A549 (cell line): ENCODE data around the gene RERE.

Experiments used
- EP300 ChIP-seq, 2 experiments: fragments of >200 bp; sonication (Bioruptor Twin); formaldehyde crosslinking; IDR thresholded peaks; 2 replicates in 1 of 2; 3 replicates in 1 of 2; pipeline ENCODE4 v1.6.1; 2016 to 2017
- KDM1A ChIP-seq: fragments of 200-600 bp; sonication (generic); IDR thresholded peaks from 2 replicates; pipeline ENCODE4 v1.6.1; 2016; ENCODE audit warnings: low read depth, mild to moderate bottlenecking
- POLR2A ChIP-seq: IDR thresholded peaks from 2 replicates; pipeline ENCODE4 v1.6.1; 2012; ENCODE audit warnings: mild to moderate bottlenecking, low read length

- no peak for TF ChIP-seq EP300 (IDR thresholded peaks at IDR 0.05)
- no peak for TF ChIP-seq KDM1A
- TF ChIP-seq POLR2A, result no peak
Measured at GRCh38 chr1:8583031-8583430, 234.4 kb downstream of the RERE start.
